MM.1S (cell line): Measurements from ENCODE around the gene SHANK1.

Source experiments
- CTCF ChIP-seq: fragments of 300-600 bp; sonication (generic); IDR thresholded peaks from 2 replicates; pipeline ENCODE4 v1.5.1; 2016; ENCODE audit warnings: antibody characterized with exemption, low read length, mixed read lengths
- EZH2 ChIP-seq: fragments of 300-600 bp; sonication (generic); optimal IDR thresholded peaks from 2 replicates; pipeline ENCODE3; 2017; ENCODE audit warnings: low read depth, mild to moderate bottlenecking, antibody characterized with exemption, low read length, mixed read lengths

DNA sequence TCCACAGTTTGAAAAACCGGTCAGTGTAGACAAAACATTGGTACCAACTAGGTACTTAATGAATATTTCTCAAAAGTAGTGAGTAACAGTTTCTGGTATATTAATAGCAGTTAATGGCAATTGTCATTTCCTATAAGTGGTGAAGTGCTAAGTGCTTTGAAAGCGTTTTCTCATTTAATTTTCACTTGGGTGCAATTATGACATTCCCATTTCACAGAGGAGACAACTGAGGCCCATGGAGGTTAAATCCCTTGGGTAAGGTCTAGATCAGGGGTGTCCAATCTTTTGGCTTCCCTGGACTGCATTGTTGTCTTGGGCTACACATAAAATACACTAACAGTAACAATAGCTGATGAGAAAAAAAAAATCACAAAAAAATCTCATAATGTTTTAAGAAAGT, 79.2 kb downstream of the SHANK1 start:
- TF ChIP-seq CTCF (no peak), EZH2 (no peak)
